OCI-LY3 (cell line): ENCODE measurements around the gene PKD1.

ENCODE experiments used
- H2AFZ ChIP-seq: fragments of 200-600, 300-600 bp; shearing (Covaris generic); 2 replicates; pipeline ENCODE4 v1.6.0; 2014; ENCODE audit warnings: antibody characterized with exemption, low read depth, low read length
- H3K27ac ChIP-seq: fragments of 200-600, 300-600 bp; sonication (generic); 2 replicates; pipeline ENCODE4 v1.5.1; 2014; ENCODE audit warnings: mild to moderate bottlenecking, low read length, moderate library complexity, mixed read lengths
- H3K27me3 ChIP-seq: fragments of 200-600, 300-600 bp; sonication (generic); 2 replicates; pipeline ENCODE4 v1.6.1; 2014; ENCODE audit warnings: low read depth, low read length, mixed read lengths
- H3K36me3 ChIP-seq: fragments of 200-600, 300-600 bp; sonication (generic); replicated peaks from 2 replicates; pipeline ENCODE3; 2014; ENCODE audit warnings: low read depth, low read length, mixed read lengths
- H3K4me1 ChIP-seq: fragments of 300-600, 200-600 bp; sonication (generic); 2 replicates; pipeline ENCODE4 v1.6.1; 2014; ENCODE audit warnings: low read length, mixed read lengths
- H3K4me2 ChIP-seq: fragments of 200-600, 300-600 bp; sonication (generic); 2 replicates; pipeline ENCODE4 v1.6.1; 2014; ENCODE audit warnings: low read length, mixed read lengths
- H3K4me3 ChIP-seq: fragments of 300-600, 200-600 bp; sonication (generic); 2 replicates; pipeline ENCODE4 v1.5.1; 2014; ENCODE audit warnings: antibody characterized with exemption, mild to moderate bottlenecking, low read length, moderate library complexity
- H3K79me2 ChIP-seq: fragments of 300-600, 200-600 bp; shearing (Covaris generic); 2 replicates; pipeline ENCODE4 v1.6.1; 2014; ENCODE audit warnings: mild to moderate bottlenecking, low read length, mixed read lengths
- H3K9ac ChIP-seq: fragments of 300-600, 200-600 bp; shearing (Covaris generic); 2 replicates; pipeline ENCODE4 v1.6.0; 2014; ENCODE audit warnings: mild to moderate bottlenecking, low read length, moderate library complexity
- H3K9me3 ChIP-seq: fragments of 200-600, 300-600 bp; shearing (Covaris generic); 2 replicates; pipeline ENCODE4 v1.6.1; 2014; ENCODE audit warnings: low read length, mixed read lengths; ENCODE audit not compliant: insufficient read depth
- H4K20me1 ChIP-seq: fragments of 200-600, 300-600 bp; sonication (generic); 2 replicates; pipeline ENCODE4 v1.6.1; 2016; ENCODE audit warnings: low read length, mixed read lengths; ENCODE audit not compliant: insufficient read depth
- EZH2phosphoT487 ChIP-seq: fragments of 200-600 bp; shearing (Covaris generic); IDR thresholded peaks from 2 replicates; pipeline ENCODE4 v1.6.1; 2018; ENCODE audit warnings: antibody characterized with exemption, mixed run types, low read depth
- TF ChIP-seq, protein P1 (sequence below): fragments of 200-600, 300-600 bp; sonication (generic); IDR thresholded peaks from 2 replicates; pipeline ENCODE4 v1.5.1; 2014; ENCODE audit warnings: antibody characterized with exemption, low read length, low read depth

PKD1 gene

DNA sequence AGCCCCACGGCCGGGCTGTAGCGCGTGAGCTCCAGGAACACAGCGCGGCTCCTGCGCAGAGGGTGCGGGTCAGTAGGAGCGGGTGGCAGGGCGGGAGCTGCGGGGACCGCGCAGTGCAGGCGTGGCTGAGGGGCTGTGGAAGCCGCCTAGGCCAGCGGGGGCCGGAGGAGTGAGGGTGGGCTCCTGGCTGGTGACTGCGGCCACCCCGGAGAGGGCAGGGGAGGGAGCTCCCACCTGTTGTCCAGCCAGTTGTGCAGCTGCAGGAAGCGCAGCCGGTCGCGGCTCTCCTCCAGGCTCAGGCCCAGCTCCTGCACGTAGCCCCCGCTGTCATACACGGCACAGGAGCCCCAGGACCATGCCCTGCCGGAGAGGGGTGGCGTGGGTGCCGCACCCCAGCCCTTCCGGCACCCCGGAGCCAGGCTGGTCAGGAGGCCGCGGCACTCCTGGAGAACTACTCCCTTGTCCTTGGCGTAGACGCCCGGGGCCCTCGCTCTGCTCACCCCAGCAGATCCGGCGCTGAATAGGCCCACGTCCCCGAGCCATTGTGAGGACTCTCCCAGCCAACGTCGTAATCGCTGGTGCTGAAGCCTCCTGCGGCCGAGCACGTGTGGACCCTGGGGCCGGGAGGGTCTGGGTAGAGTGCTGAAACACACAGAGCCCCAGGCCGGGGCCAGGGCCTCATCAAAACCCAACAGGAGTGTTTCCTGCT lies 44.0 kb downstream of the PKD1 start:
- TF ChIP-seq EZH2phosphoT487, result no peak
- TF ChIP-seq, protein P1, sequence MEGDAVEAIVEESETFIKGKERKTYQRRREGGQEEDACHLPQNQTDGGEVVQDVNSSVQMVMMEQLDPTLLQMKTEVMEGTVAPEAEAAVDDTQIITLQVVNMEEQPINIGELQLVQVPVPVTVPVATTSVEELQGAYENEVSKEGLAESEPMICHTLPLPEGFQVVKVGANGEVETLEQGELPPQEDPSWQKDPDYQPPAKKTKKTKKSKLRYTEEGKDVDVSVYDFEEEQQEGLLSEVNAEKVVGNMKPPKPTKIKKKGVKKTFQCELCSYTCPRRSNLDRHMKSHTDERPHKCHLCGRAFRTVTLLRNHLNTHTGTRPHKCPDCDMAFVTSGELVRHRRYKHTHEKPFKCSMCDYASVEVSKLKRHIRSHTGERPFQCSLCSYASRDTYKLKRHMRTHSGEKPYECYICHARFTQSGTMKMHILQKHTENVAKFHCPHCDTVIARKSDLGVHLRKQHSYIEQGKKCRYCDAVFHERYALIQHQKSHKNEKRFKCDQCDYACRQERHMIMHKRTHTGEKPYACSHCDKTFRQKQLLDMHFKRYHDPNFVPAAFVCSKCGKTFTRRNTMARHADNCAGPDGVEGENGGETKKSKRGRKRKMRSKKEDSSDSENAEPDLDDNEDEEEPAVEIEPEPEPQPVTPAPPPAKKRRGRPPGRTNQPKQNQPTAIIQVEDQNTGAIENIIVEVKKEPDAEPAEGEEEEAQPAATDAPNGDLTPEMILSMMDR, result no peak
- no peak overlapping the region for H3K4me3 ChIP-seq
- no peaks in the 10 kb centered on the region for H3K9me3 ChIP-seq
- H3K36me3 ChIP-seq, result peaks cover 4% of the 10 kb centered on the region
- H4K20me1 ChIP-seq, result no peaks in the 10 kb centered on the region
- no peaks in the 10 kb centered on the region for H3K4me1 ChIP-seq
- H3K27ac ChIP-seq, result no peak overlapping the region
- H3K27me3 ChIP-seq, result no peaks in the 10 kb centered on the region
- H3K9ac ChIP-seq, result no peak overlapping the region
- H3K79me2 ChIP-seq, result no peaks in the 10 kb centered on the region
- H2AFZ ChIP-seq, result no peak overlapping the region
- no peak overlapping the region for H3K4me2 ChIP-seq

DNA sequence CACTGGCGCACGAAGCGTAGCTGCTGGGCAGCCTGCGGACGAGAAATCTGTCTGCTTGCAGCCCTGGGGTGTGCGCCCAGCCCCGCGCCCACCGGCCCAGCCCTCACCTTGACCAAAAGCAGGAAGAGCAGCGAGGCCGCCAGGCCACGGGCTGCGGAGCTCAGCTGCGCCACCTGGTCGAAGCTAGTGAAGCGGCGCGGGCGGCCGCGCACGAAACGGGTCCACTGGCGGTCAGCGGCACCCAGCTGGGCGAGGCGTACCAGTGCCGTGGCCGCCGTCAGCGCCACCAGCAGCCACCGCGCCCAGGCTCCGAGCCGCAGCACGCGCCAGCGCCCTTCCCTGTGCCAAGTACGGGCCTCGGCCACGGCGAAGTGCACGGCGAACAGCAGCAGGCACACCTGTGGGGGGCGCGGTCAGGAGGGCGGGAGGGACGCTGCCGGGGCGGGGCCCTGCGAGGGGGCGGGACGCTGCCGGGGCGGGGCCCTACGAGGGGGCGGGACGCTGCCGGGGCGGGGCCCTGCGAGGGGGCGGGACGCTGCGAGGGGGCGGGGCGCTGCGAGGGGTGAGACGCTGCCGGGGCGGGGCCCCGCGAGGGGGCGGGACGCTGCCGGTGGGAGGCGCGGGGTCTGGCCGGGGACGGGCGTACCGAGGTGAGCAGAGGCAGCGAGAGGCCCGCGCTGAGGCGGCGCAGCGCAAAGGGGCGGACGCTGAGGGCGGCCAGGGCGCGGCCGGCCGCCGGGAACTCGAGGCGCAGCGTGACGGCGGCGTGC lies 44.7 kb downstream of the PKD1 start:
- no peak overlapping the region for H3K9ac ChIP-seq
- peaks cover 4% of the 10 kb centered on the region for H3K36me3 ChIP-seq

GRCh38 chr16:2090481-2090776 lies 45.3 kb downstream of the PKD1 start:
- Histone ChIP-seq H3K9ac (no peak overlapping the region), H3K27me3 (no peaks in the 10 kb centered on the region), H3K9me3 (no peaks in the 10 kb centered on the region), H3K4me3 (no peak overlapping the region), H3K4me2 (no peak overlapping the region), H3K4me1 (no peaks in the 10 kb centered on the region), H2AFZ (no peak overlapping the region), H4K20me1 (no peaks in the 10 kb centered on the region), H3K36me3 (peaks cover 4% of the 10 kb centered on the region), H3K79me2 (no peaks in the 10 kb centered on the region), H3K27ac (no peak overlapping the region)
- TF ChIP-seq, protein P1, result no peak
- no peak for TF ChIP-seq EZH2phosphoT487

More for the DNA sequence above, 44.7 kb downstream of the PKD1 start:
- Histone ChIP-seq H3K27ac (no peak overlapping the region), H2AFZ (no peak overlapping the region), H3K4me1 (no peaks in the 10 kb centered on the region), H3K27me3 (no peaks in the 10 kb centered on the region), H3K79me2 (no peaks in the 10 kb centered on the region), H4K20me1 (no peaks in the 10 kb centered on the region), H3K4me2 (no peak overlapping the region), H3K9me3 (no peaks in the 10 kb centered on the region), H3K4me3 (no peak overlapping the region)
- TF ChIP-seq EZH2phosphoT487, result no peak
- TF ChIP-seq, protein P1, result no peak

DNA sequence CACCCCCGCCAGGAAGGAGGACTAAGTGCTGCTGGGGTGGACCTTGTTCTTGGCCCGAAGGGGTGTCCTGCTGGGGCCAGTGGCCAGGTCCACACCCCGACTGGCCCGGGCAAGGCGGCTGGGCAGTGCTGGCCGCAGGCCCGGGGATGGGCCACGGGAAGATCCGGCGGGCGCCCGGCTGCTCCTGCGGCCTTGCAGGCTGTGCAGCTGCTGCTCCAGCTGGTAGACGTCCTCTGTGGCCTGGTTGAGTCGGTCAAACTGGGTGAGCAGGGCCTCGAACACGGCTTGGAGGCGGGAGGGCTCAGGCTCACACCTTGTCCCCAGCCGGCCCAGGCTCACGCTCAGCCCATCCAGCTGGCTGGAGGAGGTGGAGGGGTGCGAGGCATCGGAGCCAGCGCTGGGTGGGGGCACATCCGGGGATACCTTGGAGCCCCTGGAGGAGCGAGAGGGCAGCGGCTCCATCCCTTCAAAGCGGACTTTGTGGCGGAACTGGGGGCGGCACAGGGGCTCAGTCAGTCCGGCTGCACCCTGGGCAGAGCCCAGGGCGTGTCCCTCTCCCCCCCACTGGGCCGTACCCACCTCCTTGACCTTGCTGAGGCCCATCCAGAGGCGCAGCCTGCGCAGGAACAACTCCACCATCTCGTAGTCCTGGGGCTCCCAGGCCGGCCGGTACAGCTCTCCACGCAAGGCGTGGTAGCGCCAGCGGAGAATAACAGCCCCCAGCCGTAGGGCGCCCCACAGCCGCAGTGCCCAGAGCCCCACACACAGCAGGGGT lies 45.8 kb downstream of the PKD1 start:
- Histone ChIP-seq H3K79me2 (no peaks in the 10 kb centered on the region), H3K4me1 (no peaks in the 10 kb centered on the region), H3K27me3 (no peaks in the 10 kb centered on the region), H3K9ac (no peak overlapping the region), H2AFZ (no peak overlapping the region), H4K20me1 (no peaks in the 10 kb centered on the region), H3K4me2 (no peak overlapping the region), H3K9me3 (no peaks in the 10 kb centered on the region), H3K4me3 (no peak overlapping the region), H3K36me3 (peaks cover 4% of the 10 kb centered on the region), H3K27ac (no peak overlapping the region)
- TF ChIP-seq, protein P1, result no peak
- no peak for TF ChIP-seq EZH2phosphoT487
